ENCODE data around the gene TRIM63. TPM values are rescaled to one million over a fixed set of nuclear protein-coding genes. Genes with fewer than 3 reads are reported as not detected.

TRIM63 gene
- total RNA-seq, 2 experiments from 2014 or later: 0.17 to 0.19 TPM

GRCh38 chr1:26047278-26047874 lies 20.1 kb downstream of the TRIM63 start:
- no peaks in the 10 kb centered on the region for H3K36me3 Mint-ChIP-seq
- peaks cover 56% of the 10 kb centered on the region for H3K27me3 Mint-ChIP-seq
- H3K4me1 Mint-ChIP-seq (ENCODE audit: low read depth): no peaks in the 10 kb centered on the region
- intact Hi-C loops (cut with micrococcal nuclease): no loop called here
- no peaks in the 10 kb centered on the region for H3K9me3 Mint-ChIP-seq
- no peak for DNase-seq
- no peak overlapping the region for H3K27ac Mint-ChIP-seq
- ChIA-PET CTCF (no interaction called here), POLR2A (no interaction called here)
- H3K4me3 Mint-ChIP-seq: no peak overlapping the region

GRCh38 chr1:26046246-26047095 lies 21.0 kb downstream of the TRIM63 start:
- no peak overlapping the region for H3K4me3 Mint-ChIP-seq
- H3K9me3 Mint-ChIP-seq: no peaks in the 10 kb centered on the region
- intact Hi-C loops (cut with micrococcal nuclease): no loop called here
- peaks cover 53% of the 10 kb centered on the region for H3K27me3 Mint-ChIP-seq
- POLR2A ChIA-PET: no interaction called here
- DNase-seq: no peak
- H3K4me1 Mint-ChIP-seq (ENCODE audit: low read depth): no peaks in the 10 kb centered on the region
- no peaks in the 10 kb centered on the region for H3K36me3 Mint-ChIP-seq
- H3K27ac Mint-ChIP-seq: no peak overlapping the region
- CTCF ChIA-PET: interaction anchor here (0.6 to 1.0 kb wide), 2 partner anchors 12 to 17 kb away, joined by 3 read pairs; no protein-coding TSS in a partner anchor

GRCh38 chr1:26045722-26046245 lies 21.6 kb downstream of the TRIM63 start, which contains the start of gene SLC30A2:
Gene SLC30A2 (minus strand): TSS chr1:26046118. CDS start chr1:26045896, 222 bp downstream.
- CTCF ChIA-PET: interaction anchor here (1.0 to 1.8 kb wide), 2 partner anchors 9 to 11 kb away, joined by 3 to 6 read pairs; no protein-coding TSS in a partner anchor
- intact Hi-C loops (cut with micrococcal nuclease): no loop called here
- no peak for DNase-seq
- Mint-ChIP-seq H3K9me3 (no peaks in the 10 kb centered on the region), H3K4me3 (no peak within 1 kb of the TSS), H3K27me3 (peaks cover 53% of the 10 kb centered on the region), H3K4me1 (ENCODE audit: low read depth) (no peaks in the 10 kb centered on the region), H3K27ac (no peak within 1 kb of the TSS), H3K36me3 (no peaks in the 10 kb centered on the region)
- POLR2A ChIA-PET: no interaction called here

GRCh38 chr1:26044971-26045721 lies 22.3 kb downstream of the TRIM63 start:
- Mint-ChIP-seq H3K4me3 (no peak overlapping the region), H3K9me3 (no peaks in the 10 kb centered on the region), H3K27me3 (peaks cover 53% of the 10 kb centered on the region), H3K4me1 (ENCODE audit: low read depth) (no peaks in the 10 kb centered on the region), H3K36me3 (no peaks in the 10 kb centered on the region), H3K27ac (no peak overlapping the region)
- CTCF ChIA-PET: interaction anchor here (0.8 to 1.8 kb wide), 3 partner anchors 9 to 10 kb away, joined by 3 to 6 read pairs (median 3); no protein-coding TSS in a partner anchor
- DNase-seq: no peak
- POLR2A ChIA-PET: no interaction called here
- intact Hi-C loops (cut with micrococcal nuclease): no loop called here

GRCh38 chr1:26044414-26044813 lies 23.0 kb downstream of the TRIM63 start:
- DNase-seq: no peak
- intact Hi-C loops (cut with micrococcal nuclease): no loop called here
- H3K27me3 Mint-ChIP-seq: peaks cover 51% of the 10 kb centered on the region
- no peaks in the 10 kb centered on the region for H3K9me3 Mint-ChIP-seq
- no peaks in the 10 kb centered on the region for H3K36me3 Mint-ChIP-seq
- ChIA-PET CTCF (interaction anchor here (0.8 to 1.8 kb wide), 4 partner anchors 8 to 125 kb away, joined by 3 to 6 read pairs (median 4); partner anchors contain the start of gene ZNF593), POLR2A (no interaction called here)
- H3K4me1 Mint-ChIP-seq (ENCODE audit: low read depth): no peaks in the 10 kb centered on the region
- no peak overlapping the region for H3K4me3 Mint-ChIP-seq
- H3K27ac Mint-ChIP-seq: no peak overlapping the region

GRCh38 chr1:26043765-26044164 lies 23.7 kb downstream of the TRIM63 start:
- Mint-ChIP-seq H3K36me3 (no peaks in the 10 kb centered on the region), H3K27me3 (peaks cover 45% of the 10 kb centered on the region), H3K4me3 (no peak overlapping the region), H3K4me1 (ENCODE audit: low read depth) (no peaks in the 10 kb centered on the region), H3K9me3 (no peaks in the 10 kb centered on the region), H3K27ac (no peak overlapping the region)
- no peak for DNase-seq
- intact Hi-C loops (cut with micrococcal nuclease): no loop called here
- ChIA-PET CTCF (interaction anchor here (1.4 to 1.8 kb wide), 3 partner anchors 7 to 126 kb away, joined by 4 to 6 read pairs (median 4); partner anchors contain the start of gene ZNF593), POLR2A (no interaction called here)

- peaks cover 30% of the 10 kb centered on the region for H3K27me3 Mint-ChIP-seq
- no peaks in the 10 kb centered on the region for H3K36me3 Mint-ChIP-seq
- no peak overlapping the region for H3K4me3 Mint-ChIP-seq
- H3K9me3 Mint-ChIP-seq: no peaks in the 10 kb centered on the region
- H3K4me1 Mint-ChIP-seq (ENCODE audit: low read depth): no peaks in the 10 kb centered on the region
- intact Hi-C loops (cut with micrococcal nuclease): no loop called here
- ChIA-PET POLR2A (no interaction called here), CTCF (interaction anchor here (0.6 to 2.1 kb wide), 3 partner anchors 25 to 147 kb away, joined by 3 to 6 read pairs (median 4); no protein-coding TSS in a partner anchor)
- DNase-seq: no peak
- no peak overlapping the region for H3K27ac Mint-ChIP-seq
These were observed 25.5 kb downstream of the TRIM63 start for GRCh38 chr1:26041978-26042377.

- H3K27ac Mint-ChIP-seq: no peak overlapping the region
- CTCF ChIA-PET: interaction anchor here (0.6 to 2.1 kb wide), 4 partner anchors 21 to 146 kb away, joined by 3 to 6 read pairs (median 4); no protein-coding TSS in a partner anchor
- peaks cover 24% of the 10 kb centered on the region for H3K27me3 Mint-ChIP-seq
- H3K4me3 Mint-ChIP-seq: no peak overlapping the region
- no peaks in the 10 kb centered on the region for H3K9me3 Mint-ChIP-seq
- intact Hi-C loops (cut with micrococcal nuclease): no loop called here
- no peak for DNase-seq
- POLR2A ChIA-PET: no interaction called here
- H3K4me1 Mint-ChIP-seq (ENCODE audit: low read depth): no peaks in the 10 kb centered on the region
- H3K36me3 Mint-ChIP-seq: no peaks in the 10 kb centered on the region
These were observed 26.0 kb downstream of the TRIM63 start for GRCh38 chr1:26041401-26041800.

GRCh38 chr1:26038904-26039303 lies 28.5 kb downstream of the TRIM63 start:
- no peak for DNase-seq
- no peak overlapping the region for H3K27ac Mint-ChIP-seq
- H3K4me1 Mint-ChIP-seq (ENCODE audit: low read depth): peaks cover 11% of the 10 kb centered on the region
- H3K4me3 Mint-ChIP-seq: no peak overlapping the region
- CTCF ChIA-PET: interaction anchor here (1.2 to 1.8 kb wide), 3 partner anchors 42 to 131 kb away, joined by 3 to 7 read pairs (median 5); partner anchors contain the start of gene ZNF593
- peaks cover 11% of the 10 kb centered on the region for H3K27me3 Mint-ChIP-seq
- H3K9me3 Mint-ChIP-seq: no peaks in the 10 kb centered on the region
- POLR2A ChIA-PET: no interaction called here
- intact Hi-C loops (cut with micrococcal nuclease): loop anchor here (5.0 kb wide), 2 partner anchors 68 to 123 kb away; no protein-coding TSS in a partner anchor
- H3K36me3 Mint-ChIP-seq: no peaks in the 10 kb centered on the region

GRCh38 chr1:26038477-26038876 lies 29.0 kb downstream of the TRIM63 start:
- H3K36me3 Mint-ChIP-seq: no peaks in the 10 kb centered on the region
- POLR2A ChIA-PET: no interaction called here
- no peak overlapping the region for H3K27ac Mint-ChIP-seq
- no peak overlapping the region for H3K4me3 Mint-ChIP-seq
- intact Hi-C loops (cut with micrococcal nuclease): loop anchor here (5.0 kb wide), 2 partner anchors 69 to 124 kb away; no protein-coding TSS in a partner anchor
- peaks cover 11% of the 10 kb centered on the region for H3K4me1 Mint-ChIP-seq (ENCODE audit: low read depth)
- H3K27me3 Mint-ChIP-seq: peaks cover 10% of the 10 kb centered on the region
- H3K9me3 Mint-ChIP-seq: no peaks in the 10 kb centered on the region
- CTCF ChIA-PET: interaction anchor here (1.2 to 1.8 kb wide), 3 partner anchors 41 to 131 kb away, joined by 3 to 7 read pairs (median 5); partner anchors contain the start of gene ZNF593
- DNase-seq: no peak

- intact Hi-C loops (cut with micrococcal nuclease): loop anchor here (5.0 kb wide), 2 partner anchors 69 to 124 kb away; no protein-coding TSS in a partner anchor
- no peak overlapping the region for H3K27ac Mint-ChIP-seq
- CTCF ChIA-PET: interaction anchor here (1.4 to 1.8 kb wide), 2 partner anchors 107 to 132 kb away, joined by 5 to 7 read pairs; partner anchors contain the start of gene ZNF593
- H3K9me3 Mint-ChIP-seq: no peaks in the 10 kb centered on the region
- no peak for DNase-seq
- POLR2A ChIA-PET: no interaction called here
- H3K4me1 Mint-ChIP-seq (ENCODE audit: low read depth): peaks cover 11% of the 10 kb centered on the region
- H3K4me3 Mint-ChIP-seq: no peak overlapping the region
- peaks cover 5% of the 10 kb centered on the region for H3K27me3 Mint-ChIP-seq
- H3K36me3 Mint-ChIP-seq: no peaks in the 10 kb centered on the region
These were observed 29.5 kb downstream of the TRIM63 start for GRCh38 chr1:26037904-26038303.

Measured in activated CD4-positive, alpha-beta memory T cell treated with anti-CD3 and anti-CD28 coated beads for 36 hours (primary cell).